Measurements from ENCODE around the gene FAM3D. TPM values are rescaled to one million over a fixed set of nuclear protein-coding genes. Genes with fewer than 3 reads are reported as not detected.

FAM3D gene
- total and polyA plus RNA-seq, 4 donors: 0.09 TPM; not detected in 3

DNA sequence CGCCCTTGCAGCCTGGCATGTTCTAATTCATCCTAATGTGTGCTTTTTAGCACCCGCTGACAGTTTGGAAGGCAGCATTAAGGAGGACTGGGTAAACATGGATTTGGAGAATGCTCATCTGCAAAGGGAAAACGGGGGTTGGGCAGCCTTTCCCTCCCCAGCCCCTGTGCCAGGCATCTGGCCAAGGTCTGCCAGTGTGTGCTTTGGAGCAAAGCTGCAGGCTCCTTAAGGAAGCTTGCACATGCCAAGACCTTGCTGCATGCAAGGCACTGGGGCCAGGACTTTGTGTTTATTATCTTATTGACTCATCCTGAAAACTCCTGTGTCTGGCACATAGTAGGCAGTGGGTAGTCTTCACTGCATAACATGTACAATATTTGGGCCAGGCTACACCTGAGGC, 20.1 kb downstream of the FAM3D start:
- Histone ChIP-seq H3K4me3 (ENCODE audit: low read depth in 1 of 3, low read length in 3 of 3) (no peak overlapping the region), H3K27ac (ENCODE audit: low read depth in 1 of 2, low read length in 2 of 2) (no peak overlapping the region), H3K27me3 (ENCODE audit: control insufficient read depth in 4 of 4, insufficient read depth in 4 of 4, low read length in 3 of 4) (no peaks in the 10 kb centered on the region), H3K9me3 (ENCODE audit: control insufficient read depth in 4 of 4, low read length in 3 of 4) (no peaks in the 10 kb centered on the region), H3K36me3 (ENCODE audit: control insufficient read depth in 4 of 4, insufficient read depth in 3 of 4, low read depth in 1 of 4, low read length in 3 of 4) (no peaks in the 10 kb centered on the region), H3K9ac (ENCODE audit: low read depth in 1 of 2, low read length in 2 of 2) (no peak overlapping the region), H3K4me1 (ENCODE audit: control insufficient read depth in 4 of 4, insufficient read depth in 4 of 4, low read length in 3 of 4) (no peaks in the 10 kb centered on the region)
- WGBS: 84% methylated on average over 3 of the region's 3 CpGs
- no peak for DNase-seq (ENCODE audit: low spot score)
- TF ChIP-seq, protein P1, sequence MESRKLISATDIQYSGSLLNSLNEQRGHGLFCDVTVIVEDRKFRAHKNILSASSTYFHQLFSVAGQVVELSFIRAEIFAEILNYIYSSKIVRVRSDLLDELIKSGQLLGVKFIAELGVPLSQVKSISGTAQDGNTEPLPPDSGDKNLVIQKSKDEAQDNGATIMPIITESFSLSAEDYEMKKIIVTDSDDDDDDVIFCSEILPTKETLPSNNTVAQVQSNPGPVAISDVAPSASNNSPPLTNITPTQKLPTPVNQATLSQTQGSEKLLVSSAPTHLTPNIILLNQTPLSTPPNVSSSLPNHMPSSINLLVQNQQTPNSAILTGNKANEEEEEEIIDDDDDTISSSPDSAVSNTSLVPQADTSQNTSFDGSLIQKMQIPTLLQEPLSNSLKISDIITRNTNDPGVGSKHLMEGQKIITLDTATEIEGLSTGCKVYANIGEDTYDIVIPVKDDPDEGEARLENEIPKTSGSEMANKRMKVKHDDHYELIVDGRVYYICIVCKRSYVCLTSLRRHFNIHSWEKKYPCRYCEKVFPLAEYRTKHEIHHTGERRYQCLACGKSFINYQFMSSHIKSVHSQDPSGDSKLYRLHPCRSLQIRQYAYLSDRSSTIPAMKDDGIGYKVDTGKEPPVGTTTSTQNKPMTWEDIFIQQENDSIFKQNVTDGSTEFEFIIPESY (IDR thresholded peaks at IDR 0.05): no peak
- TF ChIP-seq, protein P2, sequence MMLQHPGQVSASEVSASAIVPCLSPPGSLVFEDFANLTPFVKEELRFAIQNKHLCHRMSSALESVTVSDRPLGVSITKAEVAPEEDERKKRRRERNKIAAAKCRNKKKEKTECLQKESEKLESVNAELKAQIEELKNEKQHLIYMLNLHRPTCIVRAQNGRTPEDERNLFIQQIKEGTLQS (IDR thresholded peaks at IDR 0.05): no peak
- TF ChIP-seq GABPA (IDR thresholded peaks at IDR 0.05 in 1 of 2, conservative IDR thresholded peaks at IDR 0.05 in 1 of 2) (no peak), YY1 (IDR thresholded peaks at IDR 0.05) (no peak), RAD21 (IDR thresholded peaks at IDR 0.05) (no peak), JUND (IDR thresholded peaks at IDR 0.05) (no peak), NR2F2 (IDR thresholded peaks at IDR 0.05) (no peak), TAF1 (conservative IDR thresholded peaks at IDR 0.05) (no peak), SP1 (IDR thresholded peaks at IDR 0.05) (no peak), MAX (IDR thresholded peaks at IDR 0.05) (no peak), HNF4G (IDR thresholded peaks at IDR 0.05) (no peak), CTCF (IDR thresholded peaks at IDR 0.05; ENCODE audit: low read depth, low read length, missing input control) (no peak), FOXA1 (IDR thresholded peaks at IDR 0.05) (no peak), FOXA2 (IDR thresholded peaks at IDR 0.05) (no peak)

DNA sequence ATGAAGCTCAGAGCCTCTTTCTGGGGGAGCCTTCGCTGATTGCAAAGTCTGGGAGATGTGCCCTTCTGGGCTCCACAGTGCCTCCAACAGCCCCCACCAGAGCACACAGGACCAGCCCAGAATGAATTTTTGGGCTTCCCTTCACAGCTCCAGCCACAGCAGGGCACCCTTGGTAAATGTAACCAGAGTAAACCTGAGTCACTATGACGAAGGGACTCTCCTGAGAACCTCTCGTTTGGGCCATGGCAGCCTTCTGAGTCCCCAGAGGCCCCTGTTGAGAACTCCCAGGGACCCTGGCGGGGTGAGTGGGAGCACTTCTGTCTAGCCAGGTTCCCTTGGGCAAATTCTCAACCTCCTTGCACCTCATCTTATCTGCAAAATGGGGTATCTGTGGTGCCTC, 20.8 kb downstream of the FAM3D start:
- DNase-seq (ENCODE audit: low spot score): no peak
- no peaks in the 10 kb centered on the region for H3K9me3 ChIP-seq (ENCODE audit: control insufficient read depth in 4 of 4, low read length in 3 of 4)
- peaks cover 0 to 1% (median 0%) of the 10 kb centered on the region in 4 donors for H3K4me1 ChIP-seq (ENCODE audit: control insufficient read depth in 4 of 4, insufficient read depth in 4 of 4, low read length in 3 of 4)
- H3K36me3 ChIP-seq (ENCODE audit: control insufficient read depth in 4 of 4, insufficient read depth in 3 of 4, low read depth in 1 of 4, low read length in 3 of 4): no peaks in the 10 kb centered on the region
- no peaks in the 10 kb centered on the region for H3K27me3 ChIP-seq (ENCODE audit: control insufficient read depth in 4 of 4, insufficient read depth in 4 of 4, low read length in 3 of 4)
- 93% methylated on average over 4 of the region's 4 CpGs for WGBS
- H3K9ac ChIP-seq (ENCODE audit: low read depth in 1 of 2, low read length in 2 of 2): no peak overlapping the region
- no peak overlapping the region for H3K27ac ChIP-seq (ENCODE audit: low read depth in 1 of 2, low read length in 2 of 2)
- no peak for TF ChIP-seq HNF4A (conservative IDR thresholded peaks at IDR 0.05)
- TF ChIP-seq, protein P1 (IDR thresholded peaks at IDR 0.05): no peak
- TF ChIP-seq TAF1 (conservative IDR thresholded peaks at IDR 0.05): no peak
- TF ChIP-seq JUND (IDR thresholded peaks at IDR 0.05): no peak
- TF ChIP-seq HNF4G (IDR thresholded peaks at IDR 0.05): no peak
- H3K4me3 ChIP-seq (ENCODE audit: low read depth in 1 of 3, low read length in 3 of 3): no peak overlapping the region
